Measurements from ENCODE around the gene FGF14. TPM values are rescaled to one million over a fixed set of nuclear protein-coding genes. Genes with fewer than 3 reads are reported as not detected.

FGF14 gene
- polyA plus RNA-seq, 1 donor (not counting 4 experiments of a cell fraction or from before 2014, with no cell fraction given), result 0.09 TPM

DNA sequence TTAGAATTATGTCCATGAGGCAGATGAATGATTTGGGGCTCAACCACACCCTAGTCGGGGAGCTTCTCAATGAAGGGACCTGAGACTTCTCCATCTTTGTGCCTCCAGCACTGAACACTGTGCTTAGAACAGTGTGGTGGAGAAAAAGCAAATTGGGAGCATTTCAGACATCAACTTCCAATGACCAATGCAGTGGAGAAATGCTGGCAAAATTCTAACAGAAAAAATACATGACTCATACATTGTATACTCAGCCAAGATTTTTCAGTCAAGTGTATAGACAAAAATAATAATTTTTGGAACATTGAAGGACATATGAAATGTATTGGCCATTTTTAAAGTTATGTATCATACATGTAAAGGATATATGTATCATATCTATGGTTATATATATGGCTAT lies 134.7 kb downstream of the FGF14 start:
- H3K4me3 ChIP-seq (ENCODE audit: control insufficient read depth in 2 of 3, extremely low read depth in 1 of 3, insufficient read depth in 2 of 3, low read depth in 1 of 3, low read length in 3 of 3), result no peak overlapping the region
- no peaks in the 10 kb centered on the region for H3K4me1 ChIP-seq (ENCODE audit: control insufficient read depth, extremely low read depth, insufficient read depth, low read length)
- H4K20me1 ChIP-seq (ENCODE audit: control insufficient read depth, extremely low read depth, insufficient read depth, low read length), result no peaks in the 10 kb centered on the region
- H3K27me3 ChIP-seq (ENCODE audit: control insufficient read depth, extremely low read depth, insufficient read depth, low read length), result no peaks in the 10 kb centered on the region
- no peak overlapping the region for H2AFZ ChIP-seq (ENCODE audit: control insufficient read depth, low read length)
- no peaks in the 10 kb centered on the region for H3K9me1 ChIP-seq (ENCODE audit: control insufficient read depth, extremely low read depth, insufficient read depth, low read length)
- H3K4me2 ChIP-seq (ENCODE audit: control insufficient read depth, extremely low read depth, insufficient read depth, low read depth, low read length), result no peak overlapping the region
- dilution Hi-C loops (cut with MboI; ENCODE audit: extremely low pct_ligation_motif_present, low sequenced_read_pairs), result no loop called here
- DNase-seq (ENCODE audit: low read depth, low spot score) (no peak), FAIRE-seq (no peak)
- no peaks in the 10 kb centered on the region for H3K9me3 ChIP-seq (ENCODE audit: control insufficient read depth, low read depth, low read length)
- no peaks in the 10 kb centered on the region for H3K36me3 ChIP-seq (ENCODE audit: control insufficient read depth in 2 of 2, extremely low read depth in 1 of 2, insufficient read depth in 2 of 2, low read length in 2 of 2)
- TF ChIP-seq CTCF (optimal IDR thresholded peaks at IDR 0.05 in 1 of 3, IDR thresholded peaks at IDR 0.05 in 1 of 3, conservative IDR thresholded peaks at IDR 0.05 in 1 of 3; ENCODE audit: extremely low read depth in 1 of 3, insufficient read depth in 2 of 3, low read length in 3 of 3), result no peak
- TF ChIP-seq EZH2 (IDR thresholded peaks at IDR 0.05; ENCODE audit: low read length), result no peak
- H3K79me2 ChIP-seq (ENCODE audit: control insufficient read depth, insufficient read depth, low read length), result no peaks in the 10 kb centered on the region
- no peak overlapping the region for H3K27ac ChIP-seq (ENCODE audit: control insufficient read depth, insufficient read depth, low read length)
- H3K9ac ChIP-seq (ENCODE audit: control insufficient read depth, extremely low read depth, insufficient read depth, low read length), result no peak overlapping the region

- no peaks in the 10 kb centered on the region for H3K4me1 ChIP-seq (ENCODE audit: control insufficient read depth, extremely low read depth, insufficient read depth, low read length)
These were observed 140.0 kb downstream of the FGF14 start for GRCh38 chr13:102261809-102262208.

More at GRCh38 chr13:102261809-102262208, 140.0 kb downstream of the FGF14 start:
- Histone ChIP-seq H2AFZ (ENCODE audit: control insufficient read depth, low read length) (no peak overlapping the region), H3K27ac (ENCODE audit: control insufficient read depth, insufficient read depth, low read length) (no peak overlapping the region), H3K9me1 (ENCODE audit: control insufficient read depth, extremely low read depth, insufficient read depth, low read length) (no peaks in the 10 kb centered on the region), H4K20me1 (ENCODE audit: control insufficient read depth, extremely low read depth, insufficient read depth, low read length) (no peaks in the 10 kb centered on the region), H3K9me3 (ENCODE audit: control insufficient read depth, low read depth, low read length) (no peaks in the 10 kb centered on the region), H3K79me2 (ENCODE audit: control insufficient read depth, insufficient read depth, low read length) (no peaks in the 10 kb centered on the region), H3K27me3 (ENCODE audit: control insufficient read depth, extremely low read depth, insufficient read depth, low read length) (no peaks in the 10 kb centered on the region), H3K4me2 (ENCODE audit: control insufficient read depth, extremely low read depth, insufficient read depth, low read depth, low read length) (no peak overlapping the region), H3K36me3 (ENCODE audit: control insufficient read depth in 2 of 2, extremely low read depth in 1 of 2, insufficient read depth in 2 of 2, low read length in 2 of 2) (no peaks in the 10 kb centered on the region), H3K9ac (ENCODE audit: control insufficient read depth, extremely low read depth, insufficient read depth, low read length) (no peak overlapping the region), H3K4me3 (ENCODE audit: control insufficient read depth in 2 of 3, extremely low read depth in 1 of 3, insufficient read depth in 2 of 3, low read depth in 1 of 3, low read length in 3 of 3) (no peak overlapping the region)
- FAIRE-seq, result no peak
- no peak for TF ChIP-seq CTCF (optimal IDR thresholded peaks at IDR 0.05 in 1 of 3, IDR thresholded peaks at IDR 0.05 in 1 of 3, conservative IDR thresholded peaks at IDR 0.05 in 1 of 3; ENCODE audit: extremely low read depth in 1 of 3, insufficient read depth in 2 of 3, low read length in 3 of 3)
- dilution Hi-C loops (cut with MboI; ENCODE audit: extremely low pct_ligation_motif_present, low sequenced_read_pairs), result no loop called here
- DNase-seq (ENCODE audit: low read depth, low spot score), result no peak

Measured in keratinocyte (primary cell).